B cell (primary cell): ENCODE data around the gene CCDC138. TPM values are rescaled to one million over a fixed set of nuclear protein-coding genes. Genes with fewer than 3 reads are reported as not detected.

Experiments
- ATAC-seq: fragments of 200-7000 bp; cut with Tn5 transposase; one replicate; pipeline ENCODE4 v1.10.0; 2021; ENCODE audit warnings: low read depth, mild to moderate bottlenecking, moderate number of reproducible peaks, moderate library complexity
- CTCF ChIA-PET: fragments of 350-600 bp; sonication (Branson Sonifier 250); formaldehyde crosslinking; loops from one replicate; lab custom pipeline; 2021; ENCODE audit warnings: antibody characterized with exemption, inconsistent platforms; lab: Charles Lee
- POLR2A ChIA-PET: fragments of 350-600 bp; sonication (Branson Sonifier 250); formaldehyde crosslinking; loops from one replicate; lab custom pipeline; 2021; ENCODE audit warnings: antibody characterized with exemption; lab: Charles Lee
- DNase-seq: peaks from one replicate; pipeline ENCODE4 v3.0.0; 2013
- H2AFZ ChIP-seq: 2 replicates; pipeline ENCODE4 v1.6.1; 2012; ENCODE audit warnings: mild to moderate bottlenecking, low read depth, low read length; ENCODE audit not compliant: insufficient read depth, poor library complexity, severe bottlenecking
- H3K27ac ChIP-seq, 2 donors: 1 replicate in 1 of 2; 2 replicates in 1 of 2; pipeline ENCODE4 v1.5.1; 2012 to 2013; ENCODE audit warnings: low read length in 2 of 2, mild to moderate bottlenecking in 2 of 2, moderate library complexity in 1 of 2
- H3K27me3 ChIP-seq, 4 experiments: fragments of 200-600 bp in 1 of 4; sonication (generic) in 1 of 4; replicated peaks in 1 of 4; 1 replicate in 2 of 4; 2 replicates in 2 of 4; pipeline versions ENCODE4 v1.6.1 to v1.7.0; 2013 to 2016; ENCODE audit warnings: low read length in 3 of 4, mild to moderate bottlenecking in 2 of 4, mixed read lengths in 1 of 4, moderate library complexity in 1 of 4; ENCODE audit not compliant: insufficient read depth in 4 of 4, control insufficient read depth in 3 of 4; ENCODE audit errors: control extremely low read depth in 1 of 4
- H3K36me3 ChIP-seq, 2 experiments: replicated peaks in 1 of 2; 1 replicate in 1 of 2; 2 replicates in 1 of 2; pipeline versions ENCODE4 v1.6.1 to v1.7.1; 2013; ENCODE audit warnings: low read length in 1 of 2; ENCODE audit not compliant: insufficient read depth in 2 of 2, control insufficient read depth in 1 of 2; ENCODE audit errors: control extremely low read depth in 1 of 2, extremely low read depth in 1 of 2
- H3K4me1 ChIP-seq, 2 donors: fragments of 200-600 bp in 1 of 2; sonication (generic) in 1 of 2; 1 replicate in 1 of 2; 2 replicates in 1 of 2; pipeline versions ENCODE4 v1.5.1 to v1.6.1; 2013 to 2017; ENCODE audit warnings: low read length in 2 of 2; ENCODE audit not compliant: control insufficient read depth in 2 of 2, insufficient read depth in 2 of 2
- H3K4me2 ChIP-seq: replicated peaks from 2 replicates; pipeline ENCODE3; 2012; ENCODE audit warnings: mild to moderate bottlenecking, low read depth, low read length; ENCODE audit not compliant: poor library complexity, severe bottlenecking
- H3K4me3 ChIP-seq, 5 experiments: fragments of 200-600 bp in 1 of 5; sonication (generic) in 1 of 5; 1 replicate in 3 of 5; 2 replicates in 2 of 5; pipeline versions ENCODE4 v1.5.1 to v1.7.0; 2011 to 2016; ENCODE audit warnings: low read length in 4 of 5, mild to moderate bottlenecking in 4 of 5, low read depth in 2 of 5, control low read depth in 1 of 5, moderate library complexity in 1 of 5; ENCODE audit not compliant: insufficient read depth in 1 of 5; ENCODE audit errors: control extremely low read depth in 1 of 5, extremely low read depth in 1 of 5
- H3K79me2 ChIP-seq: fragments of 200-600 bp; sonication (generic); one replicate; pipeline ENCODE4 v1.6.0; 2016; ENCODE audit warnings: low read length; ENCODE audit not compliant: control insufficient read depth, insufficient read depth
- H3K9ac ChIP-seq: fragments of 200-600 bp; sonication (generic); 2 replicates; pipeline ENCODE4 v1.6.1; 2017; ENCODE audit warnings: mild to moderate bottlenecking, low read length, moderate library complexity
- H3K9me3 ChIP-seq, 3 donors: one replicate each; pipeline versions ENCODE4 v1.6.1 to v1.7.1; 2013; ENCODE audit warnings: low read length in 2 of 3; ENCODE audit not compliant: control insufficient read depth in 2 of 3, insufficient read depth in 1 of 3; ENCODE audit errors: control extremely low read depth in 1 of 3
- H4K20me1 ChIP-seq: 2 replicates; pipeline ENCODE4 v1.6.0; 2012; ENCODE audit warnings: mild to moderate bottlenecking, low read length; ENCODE audit not compliant: insufficient read depth, control insufficient read depth, poor library complexity, severe bottlenecking
- H3K27ac Mint-ChIP-seq: one replicate; pipeline ENCODE4 v1.8.0; 2021; ENCODE audit warnings: mixed read lengths
- H3K27me3 Mint-ChIP-seq: one replicate; pipeline ENCODE4 v1.8.0; 2021; ENCODE audit warnings: mixed read lengths
- H3K4me1 Mint-ChIP-seq: one replicate; pipeline ENCODE4 v1.8.0; 2021; ENCODE audit warnings: mixed read lengths
- H3K4me3 Mint-ChIP-seq: one replicate; pipeline ENCODE4 v1.8.0; 2021; ENCODE audit warnings: mixed read lengths
- H3K9me3 Mint-ChIP-seq: one replicate; pipeline ENCODE4 v1.8.0; 2022; ENCODE audit warnings: mixed read lengths; ENCODE audit not compliant: insufficient read depth
- CTCF ChIP-seq: fragments of 200-600 bp; IDR thresholded peaks from one replicate; pipeline ENCODE4 v1.8.0; 2022; ENCODE audit warnings: antibody characterized with exemption, mild to moderate bottlenecking
- EZH2 ChIP-seq: IDR thresholded peaks from 2 replicates; pipeline ENCODE4 v1.6.1; 2012; ENCODE audit warnings: borderline replicate concordance, low read depth, mild to moderate bottlenecking, moderate library complexity, low read length; ENCODE audit not compliant: insufficient read depth, poor library complexity, severe bottlenecking
- WGBS: methylation state at CpG from one replicate; pipeline ENCODE4 v1.1.5; 2013; ENCODE audit warnings: missing lambda C conversion rate; ENCODE audit not compliant: insufficient coverage; 5-methylcytosine and 5-hydroxymethylcytosine counted together
- intact Hi-C: fragments of 100-400 bp; cut with micrococcal nuclease; formaldehyde crosslinking; loops from one replicate; pipeline ENCODE4 v1.10.0; 2022
- polyA plus RNA-seq: library from polyadenylated mRNA; depleted of rRNA; stranded (reverse); fragments of >200 nt; gene quantifications from 2 replicates; pipeline ENCODE4 v1.2.3, GENCODE V29; 2012
- total RNA-seq, 2 donors: library from RNA; stranded (reverse); fragments of 120-200 nt in 1 of 2; gene quantifications; 1 replicate in 1 of 2; 2 replicates in 1 of 2; pipeline versions ENCODE4 v1.2.3 to v1.2.4, GENCODE V29; 2013 to 2022

The CCDC138 gene
- total and polyA plus RNA-seq, 2 donors (not counting 1 experiment from before 2014, with no cell fraction given): 3.3 to 16.3 TPM

GRCh38 chr2:108910541-108911396 lies 124.2 kb downstream of the CCDC138 start:
- Histone ChIP-seq H3K36me3 (no peaks in the 10 kb centered on the region), H3K27ac (no peak overlapping the region), H2AFZ (no peak overlapping the region), H4K20me1 (no peaks in the 10 kb centered on the region), H3K4me1 (no peaks in the 10 kb centered on the region), H3K79me2 (no peaks in the 10 kb centered on the region), H3K4me2 (no peak overlapping the region), H3K9me3 (no peaks in the 10 kb centered on the region), H3K9ac (no peak overlapping the region), H3K4me3 (no peak overlapping the region), H3K27me3 (no peaks in the 10 kb centered on the region)
- DNase-seq (no peak), ATAC-seq (no peak)
- TF ChIP-seq EZH2 (no peak), CTCF (no peak)
- POLR2A ChIA-PET: no interaction called here
- H3K4me1 Mint-ChIP-seq: no peaks in the 10 kb centered on the region
- intact Hi-C loops: no loop called here
- CTCF ChIA-PET: no interaction called here
- 88% methylated on average over 18 of the region's 20 CpGs for WGBS
- H3K9me3 Mint-ChIP-seq: no peaks in the 10 kb centered on the region
- no peak overlapping the region for H3K4me3 Mint-ChIP-seq
- H3K27me3 Mint-ChIP-seq: no peaks in the 10 kb centered on the region
- no peak overlapping the region for H3K27ac Mint-ChIP-seq

GRCh38 chr2:108911401-108911800 lies 124.8 kb downstream of the CCDC138 start:
- WGBS: 92% methylated on average over 5 of the region's 5 CpGs
- H3K4me3 Mint-ChIP-seq: no peak overlapping the region
- no peaks in the 10 kb centered on the region for H3K9me3 Mint-ChIP-seq
- H3K4me1 ChIP-seq: no peaks in the 10 kb centered on the region
- H3K4me3 ChIP-seq: no peak overlapping the region
- POLR2A ChIA-PET: no interaction called here
- H3K27ac ChIP-seq: no peak overlapping the region
- H3K4me1 Mint-ChIP-seq: no peaks in the 10 kb centered on the region
- no peaks in the 10 kb centered on the region for H3K9me3 ChIP-seq
- H4K20me1 ChIP-seq: no peaks in the 10 kb centered on the region
- no peak for TF ChIP-seq EZH2
- TF ChIP-seq CTCF: no peak
- intact Hi-C loops: no loop called here
- H2AFZ ChIP-seq: no peak overlapping the region
- no peaks in the 10 kb centered on the region for H3K36me3 ChIP-seq
- CTCF ChIA-PET: no interaction called here
- no peak overlapping the region for H3K27ac Mint-ChIP-seq
- H3K4me2 ChIP-seq: no peak overlapping the region
- no peak overlapping the region for H3K9ac ChIP-seq
- no peak for ATAC-seq
- DNase-seq: no peak
- no peaks in the 10 kb centered on the region for H3K27me3 Mint-ChIP-seq
- H3K79me2 ChIP-seq: no peaks in the 10 kb centered on the region
- no peaks in the 10 kb centered on the region for H3K27me3 ChIP-seq
